CD4-positive, CD25-positive, alpha-beta regulatory T cell (primary cell): ENCODE data around the gene IKZF1. TPM values are rescaled to one million over a fixed set of nuclear protein-coding genes. Genes with fewer than 3 reads are reported as not detected.

Source experiments
- ATAC-seq, 2 donors: fragments of 150-1000 bp; cut with Tn5 transposase; one replicate each; pipeline ENCODE4 v1.10.0; 2021; ENCODE audit warnings: low read depth in 2 of 2, moderate number of reproducible peaks in 2 of 2, moderate library complexity in 1 of 2
- DNase-seq, 3 donors: peaks; one replicate each; pipeline versions ENCODE4 v3.0.0 to v3.0.0-alpha.2; 2012 to 2022; ENCODE audit warnings: mixed read lengths in 1 of 3
- H3K27ac ChIP-seq: one replicate; pipeline ENCODE4 v1.7.0; 2013; ENCODE audit warnings: mild to moderate bottlenecking, low read length; ENCODE audit not compliant: insufficient read depth, poor library complexity, severe bottlenecking
- H3K27me3 ChIP-seq: one replicate; pipeline ENCODE4 v1.7.0; 2013; ENCODE audit warnings: low read length; ENCODE audit not compliant: control insufficient read depth, insufficient read depth
- H3K36me3 ChIP-seq: one replicate; pipeline ENCODE4 v1.7.0; 2013; ENCODE audit warnings: mild to moderate bottlenecking, low read length, moderate library complexity; ENCODE audit not compliant: control insufficient read depth, insufficient read depth
- H3K4me1 ChIP-seq: 2 replicates; pipeline ENCODE4 v1.7.0; 2013; ENCODE audit warnings: mild to moderate bottlenecking, low read length; ENCODE audit not compliant: insufficient read depth, control insufficient read depth, poor library complexity, severe bottlenecking
- H3K4me3 ChIP-seq: one replicate; pipeline ENCODE4 v1.7.0; 2013; ENCODE audit warnings: low read depth, mild to moderate bottlenecking, low read length, moderate library complexity
- H3K9me3 ChIP-seq, 2 experiments: 1 replicate in 1 of 2; 2 replicates in 1 of 2; pipeline ENCODE4 v1.7.0; 2013; ENCODE audit warnings: low read length in 2 of 2, mild to moderate bottlenecking in 1 of 2, moderate library complexity in 1 of 2; ENCODE audit not compliant: control insufficient read depth in 2 of 2
- H3K27ac Mint-ChIP-seq, 3 donors: one replicate each; pipeline ENCODE4 v1.8.0; 2020 to 2022; ENCODE audit warnings: mild to moderate bottlenecking in 3 of 3, mixed read lengths in 3 of 3, moderate library complexity in 2 of 3
- H3K27me3 Mint-ChIP-seq: one replicate; pipeline ENCODE4 v1.8.0; 2022; ENCODE audit warnings: mild to moderate bottlenecking, mixed read lengths
- H3K36me3 Mint-ChIP-seq: one replicate; pipeline ENCODE4 v1.8.0; 2020; ENCODE audit warnings: mixed read lengths
- H3K4me1 Mint-ChIP-seq, 4 donors: one replicate each; pipeline ENCODE4 v1.8.0; 2020 to 2022; ENCODE audit warnings: mixed read lengths in 4 of 4, mild to moderate bottlenecking in 1 of 4
- H3K4me3 Mint-ChIP-seq, 4 donors: one replicate each; pipeline ENCODE4 v1.8.0; 2020 to 2022; ENCODE audit warnings: mild to moderate bottlenecking in 4 of 4, mixed read lengths in 4 of 4, moderate library complexity in 3 of 4
- H3K9me3 Mint-ChIP-seq, 7 donors: one replicate each; pipeline ENCODE4 v1.8.0; 2020 to 2022; ENCODE audit warnings: mixed read lengths in 7 of 7, mild to moderate bottlenecking in 3 of 7, moderate library complexity in 2 of 7
- polyA plus RNA-seq, 4 donors: library from polyadenylated mRNA; unstranded; fragments of 300-500 nt; fragmentation: Illumina TruSeq; gene quantifications; one replicate each; pipeline ENCODE4 v1.2.3, GENCODE V29; 2021
- total RNA-seq: library from RNA; stranded (reverse); gene quantifications from one replicate; pipeline ENCODE4 v1.2.3, GENCODE V29; 2022

Gene IKZF1
- total and polyA plus RNA-seq, 5 donors from 2014 or later: 153 to 376 (median 169) TPM

GRCh38 chr7:50348469-50349162 lies 44.1 kb downstream of the IKZF1 start:
- Mint-ChIP-seq H3K36me3 (peaks cover 56% of the 10 kb centered on the region), H3K9me3 (no peaks in the 10 kb centered on the region), H3K4me1 (peaks cover 53 to 91% (median 79%) of the 10 kb centered on the region in 4 donors), H3K27me3 (no peaks in the 10 kb centered on the region), H3K4me3 (peak overlapping the region; percentile 76 to 88 (median 81)), H3K27ac (peak overlapping the region in 2 of 3 donors; percentile 92 to 97)
- Histone ChIP-seq H3K9me3 (no peaks in the 10 kb centered on the region), H3K4me1 (peaks cover 98% of the 10 kb centered on the region), H3K36me3 (peaks cover 30% of the 10 kb centered on the region), H3K4me3 (peak overlapping the region; percentile 79), H3K27me3 (no peaks in the 10 kb centered on the region), H3K27ac (peak overlapping the region; percentile 97)
- ATAC-seq: no peak
- no peak for DNase-seq

GRCh38 chr7:50349399-50349798 lies 44.9 kb downstream of the IKZF1 start:
- H3K27ac Mint-ChIP-seq: peak overlapping the region in 2 of 3 donors; percentile 92 to 97
- no peaks in the 10 kb centered on the region for H3K27me3 ChIP-seq
- peaks cover 54% of the 10 kb centered on the region for H3K36me3 Mint-ChIP-seq
- peaks cover 98% of the 10 kb centered on the region for H3K4me1 ChIP-seq
- peak overlapping the region; percentile 75 to 83 (median 78) for H3K4me3 Mint-ChIP-seq
- peak overlapping the region; percentile 87 for H3K4me3 ChIP-seq
- H3K27ac ChIP-seq: peak overlapping the region; percentile 97
- H3K36me3 ChIP-seq: peaks cover 30% of the 10 kb centered on the region
- ATAC-seq: no peak
- no peaks in the 10 kb centered on the region for H3K9me3 Mint-ChIP-seq
- no peaks in the 10 kb centered on the region for H3K27me3 Mint-ChIP-seq
- DNase-seq: no peak
- peaks cover 47 to 92% (median 78%) of the 10 kb centered on the region in 4 donors for H3K4me1 Mint-ChIP-seq
- H3K9me3 ChIP-seq: no peaks in the 10 kb centered on the region

GRCh38 chr7:50349963-50350944 lies 45.7 kb downstream of the IKZF1 start:
- H3K36me3 ChIP-seq: peaks cover 36% of the 10 kb centered on the region
- Mint-ChIP-seq H3K27me3 (no peaks in the 10 kb centered on the region), H3K36me3 (peaks cover 56% of the 10 kb centered on the region), H3K4me1 (peaks cover 41 to 97% (median 80%) of the 10 kb centered on the region in 4 donors), H3K4me3 (peak overlapping the region; percentile 75 to 86 (median 78)), H3K27ac (peak overlapping the region in 2 of 3 donors; percentile 92 to 97), H3K9me3 (no peaks in the 10 kb centered on the region)
- peak overlapping the region; percentile 97 for H3K27ac ChIP-seq
- ATAC-seq (peak; percentile 71 to 75), DNase-seq (peak; percentile 52 to 86 (median 56))
- H3K4me1 ChIP-seq: peaks cover 99% of the 10 kb centered on the region
- H3K27me3 ChIP-seq: no peaks in the 10 kb centered on the region
- no peaks in the 10 kb centered on the region for H3K9me3 ChIP-seq
- H3K4me3 ChIP-seq: peak overlapping the region; percentile 87

GRCh38 chr7:50351267-50351666 lies 46.8 kb downstream of the IKZF1 start:
- H3K9me3 ChIP-seq: no peaks in the 10 kb centered on the region
- Mint-ChIP-seq H3K4me3 (peak overlapping the region; percentile 75 to 86 (median 78)), H3K27me3 (no peaks in the 10 kb centered on the region), H3K36me3 (peaks cover 59% of the 10 kb centered on the region), H3K4me1 (peaks cover 38 to 96% (median 77%) of the 10 kb centered on the region in 4 donors), H3K27ac (peak overlapping the region in 2 of 3 donors; percentile 92 to 97), H3K9me3 (no peaks in the 10 kb centered on the region)
- DNase-seq (peak in 2 of 3 donors; percentile 42 to 78), ATAC-seq (peak; percentile 30 to 33)
- peak overlapping the region; percentile 97 for H3K27ac ChIP-seq
- peaks cover 37% of the 10 kb centered on the region for H3K36me3 ChIP-seq
- peak overlapping the region; percentile 87 for H3K4me3 ChIP-seq
- no peaks in the 10 kb centered on the region for H3K27me3 ChIP-seq
- H3K4me1 ChIP-seq: peaks cover 98% of the 10 kb centered on the region

- Mint-ChIP-seq H3K4me1 (peaks cover 37 to 96% (median 80%) of the 10 kb centered on the region in 4 donors), H3K27ac (peak overlapping the region in 2 of 3 donors; percentile 92 to 97)
- H3K4me3 ChIP-seq: peak overlapping the region; percentile 87
Observed at GRCh38 chr7:50352282-50352681, 47.8 kb downstream of the IKZF1 start.

GRCh38 chr7:50352751-50353150 lies 48.2 kb downstream of the IKZF1 start:
- H3K4me1 ChIP-seq: peaks cover 98% of the 10 kb centered on the region
- Mint-ChIP-seq H3K27ac (peak overlapping the region in 2 of 3 donors; percentile 94 to 97), H3K4me1 (peaks cover 37 to 96% (median 80%) of the 10 kb centered on the region in 4 donors), H3K36me3 (peaks cover 62% of the 10 kb centered on the region), H3K27me3 (no peaks in the 10 kb centered on the region), H3K4me3 (peak overlapping the region; percentile 64 to 82 (median 74)), H3K9me3 (no peaks in the 10 kb centered on the region)
- peak overlapping the region; percentile 87 for H3K4me3 ChIP-seq
- H3K27me3 ChIP-seq: no peaks in the 10 kb centered on the region
- H3K9me3 ChIP-seq: no peaks in the 10 kb centered on the region
- peak overlapping the region; percentile 97 for H3K27ac ChIP-seq
- DNase-seq: no peak
- no peak for ATAC-seq
- peaks cover 43% of the 10 kb centered on the region for H3K36me3 ChIP-seq

More at GRCh38 chr7:50352282-50352681, 47.8 kb downstream of the IKZF1 start:
- H3K4me3 Mint-ChIP-seq: peak overlapping the region; percentile 75 to 86 (median 78)
- peak overlapping the region; percentile 97 for H3K27ac ChIP-seq
- H3K27me3 ChIP-seq: no peaks in the 10 kb centered on the region
- H3K27me3 Mint-ChIP-seq: no peaks in the 10 kb centered on the region
- peaks cover 98% of the 10 kb centered on the region for H3K4me1 ChIP-seq
- peak; percentile 36 to 84 (median 75) for DNase-seq
- peaks cover 61% of the 10 kb centered on the region for H3K36me3 Mint-ChIP-seq
- ATAC-seq: peak; percentile 61 to 64
- peaks cover 38% of the 10 kb centered on the region for H3K36me3 ChIP-seq
- no peaks in the 10 kb centered on the region for H3K9me3 Mint-ChIP-seq
- H3K9me3 ChIP-seq: no peaks in the 10 kb centered on the region

- H3K27me3 ChIP-seq: no peaks in the 10 kb centered on the region
- Mint-ChIP-seq H3K27me3 (no peaks in the 10 kb centered on the region), H3K4me1 (peaks cover 37 to 96% (median 82%) of the 10 kb centered on the region in 4 donors), H3K27ac (peak overlapping the region in 2 of 3 donors; percentile 94 to 97), H3K4me3 (peak overlapping the region; percentile 42 to 82 (median 68)), H3K36me3 (peaks cover 61% of the 10 kb centered on the region), H3K9me3 (no peaks in the 10 kb centered on the region)
- peak overlapping the region; percentile 97 for H3K27ac ChIP-seq
- H3K9me3 ChIP-seq: no peaks in the 10 kb centered on the region
- peaks cover 47% of the 10 kb centered on the region for H3K36me3 ChIP-seq
- DNase-seq: no peak
- H3K4me3 ChIP-seq: peak overlapping the region; percentile 87
- H3K4me1 ChIP-seq: peaks cover 98% of the 10 kb centered on the region
- ATAC-seq: no peak
Observed at GRCh38 chr7:50353201-50353600, 48.7 kb downstream of the IKZF1 start.
